Stimulated activated naive CD8-positive, alpha-beta T cell treated with anti-CD3 and anti-CD28 coated beads, Interleukin-15, Interleukin-2, amounts not matched to agents 100 ng/mL and 50 ng/mL, for 24 hours (primary cell): ENCODE results near the gene RRP1B.
"Not testable (repeated sequence)": the region's sequence is repeated elsewhere in the genome, so short reads cannot be mapped to it uniquely, and the experiment has no call there.

Source experiments
- H3K27ac Mint-ChIP-seq: one replicate; pipeline ENCODE4 v1.8.0; 2021; ENCODE audit warnings: mild to moderate bottlenecking, mixed read lengths
- H3K27me3 Mint-ChIP-seq: one replicate; pipeline ENCODE4 v1.8.0; 2021; ENCODE audit warnings: mixed read lengths
- H3K36me3 Mint-ChIP-seq: one replicate; pipeline ENCODE4 v1.8.0; 2021; ENCODE audit warnings: low read depth, mixed read lengths
- H3K4me1 Mint-ChIP-seq: one replicate; pipeline ENCODE4 v1.8.0; 2021; ENCODE audit warnings: low read depth, mixed read lengths
- H3K4me3 Mint-ChIP-seq: one replicate; pipeline ENCODE4 v1.8.0; 2021; ENCODE audit warnings: mild to moderate bottlenecking, mixed read lengths
- H3K9me3 Mint-ChIP-seq: one replicate; pipeline ENCODE4 v1.8.0; 2021; ENCODE audit warnings: mixed read lengths

The RRP1B gene

DNA sequence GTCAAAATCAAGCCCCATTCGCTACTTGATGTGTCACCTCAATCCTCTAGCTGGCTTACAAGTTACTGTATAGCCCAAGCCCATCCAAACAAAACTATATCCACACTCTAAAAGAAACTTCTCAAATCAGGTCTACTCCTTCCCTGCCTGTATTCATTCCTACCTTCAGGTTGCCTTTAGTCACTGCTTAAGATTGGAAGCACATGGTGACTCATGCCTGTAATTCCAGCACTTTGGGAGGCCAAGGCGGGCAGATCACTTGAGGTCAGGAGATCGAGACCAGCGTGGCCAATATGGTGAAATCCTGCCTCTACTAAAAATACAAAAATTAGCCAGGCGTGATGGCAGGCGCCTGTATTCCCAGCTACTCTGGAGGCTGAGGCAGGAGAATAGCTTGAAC is 7.4 kb upstream of the RRP1B start:
- H3K27me3 Mint-ChIP-seq, H3K36me3 Mint-ChIP-seq, H3K27ac Mint-ChIP-seq, H3K9me3 Mint-ChIP-seq, H3K4me1 Mint-ChIP-seq, H3K4me3 Mint-ChIP-seq: not testable (repeated sequence)

DNA sequence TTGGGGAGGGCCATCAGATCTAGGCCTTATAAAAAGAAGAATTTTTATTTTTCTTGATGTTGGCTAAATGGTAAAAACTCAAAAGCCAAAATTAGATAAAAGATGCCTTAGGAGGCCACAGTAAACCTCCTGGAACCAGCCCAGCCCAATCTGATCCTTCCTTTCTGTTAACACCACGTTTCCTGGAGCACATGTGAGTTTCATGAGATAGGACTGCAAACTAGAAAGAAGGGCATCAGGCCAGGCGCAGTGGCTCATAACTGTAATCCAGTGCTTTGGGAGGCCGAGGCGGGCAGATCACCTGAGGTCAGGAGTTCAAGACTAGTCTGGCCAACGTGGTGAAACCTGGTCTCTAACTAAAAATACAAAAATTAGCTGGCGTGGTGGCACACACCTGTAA is 6.7 kb upstream of the RRP1B start:
- peaks cover 4% of the 10 kb centered on the region for H3K4me1 Mint-ChIP-seq
- H3K9me3 Mint-ChIP-seq: no peaks in the 10 kb centered on the region
- no peaks in the 10 kb centered on the region for H3K36me3 Mint-ChIP-seq
- no peaks in the 10 kb centered on the region for H3K27me3 Mint-ChIP-seq
- H3K27ac Mint-ChIP-seq: no peak overlapping the region
- no peak overlapping the region for H3K4me3 Mint-ChIP-seq

DNA sequence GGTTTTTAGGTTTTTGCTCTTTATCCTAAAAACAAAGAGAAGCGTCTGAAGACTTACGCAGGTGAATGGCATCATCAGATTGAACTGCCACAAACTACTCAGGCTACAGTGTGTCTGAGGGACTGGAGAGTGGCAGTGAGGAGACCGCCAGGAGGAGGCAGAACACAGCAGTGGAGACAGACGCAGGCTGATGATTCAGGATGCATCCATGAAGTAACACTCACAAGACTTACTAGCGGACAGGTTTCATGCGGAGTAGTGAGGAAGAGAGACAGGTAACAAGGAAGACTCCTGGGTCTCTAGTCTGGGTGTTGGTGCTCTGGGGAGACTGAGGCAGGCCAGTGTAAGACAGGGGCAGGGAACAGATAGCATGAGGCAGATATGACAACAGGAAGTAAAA is 5.7 kb upstream of the RRP1B start:
- Mint-ChIP-seq H3K9me3 (no peaks in the 10 kb centered on the region), H3K36me3 (no peaks in the 10 kb centered on the region), H3K4me1 (peaks cover 4% of the 10 kb centered on the region), H3K27ac (no peak overlapping the region), H3K27me3 (no peaks in the 10 kb centered on the region), H3K4me3 (no peak overlapping the region)

DNA sequence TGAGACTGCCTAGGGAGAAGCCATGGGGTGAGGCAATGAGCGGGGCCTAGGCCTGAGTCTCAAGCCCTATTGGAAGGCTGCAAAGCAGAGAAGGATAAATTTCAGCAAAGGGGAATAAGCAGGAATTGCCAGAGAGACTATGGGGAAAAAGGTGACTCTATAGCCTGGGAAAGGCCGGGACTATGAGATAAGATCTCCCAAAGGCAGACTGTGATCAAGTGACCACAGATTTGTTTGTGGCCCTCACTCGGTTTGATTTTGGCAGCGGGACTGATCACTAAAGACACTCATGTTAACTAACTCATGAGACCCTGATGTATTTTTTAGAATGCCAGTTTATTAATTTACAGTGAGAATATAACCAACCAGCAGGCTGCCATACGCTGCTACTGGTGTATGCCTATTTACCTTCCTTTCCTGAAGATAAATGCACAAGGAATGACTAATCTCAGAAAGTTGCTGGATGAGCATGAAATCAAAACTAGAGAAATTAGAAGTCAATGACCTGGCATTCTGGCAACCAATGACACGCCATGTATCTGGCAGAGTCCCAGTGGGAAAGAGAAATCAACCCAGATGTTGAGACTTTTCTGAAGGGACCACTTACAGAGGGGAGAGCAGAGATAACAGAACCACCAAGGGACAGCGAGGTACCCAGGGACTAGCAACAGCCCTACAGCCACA is 4.4 kb upstream of the RRP1B start:
- no peak overlapping the region for H3K27ac Mint-ChIP-seq

DNA sequence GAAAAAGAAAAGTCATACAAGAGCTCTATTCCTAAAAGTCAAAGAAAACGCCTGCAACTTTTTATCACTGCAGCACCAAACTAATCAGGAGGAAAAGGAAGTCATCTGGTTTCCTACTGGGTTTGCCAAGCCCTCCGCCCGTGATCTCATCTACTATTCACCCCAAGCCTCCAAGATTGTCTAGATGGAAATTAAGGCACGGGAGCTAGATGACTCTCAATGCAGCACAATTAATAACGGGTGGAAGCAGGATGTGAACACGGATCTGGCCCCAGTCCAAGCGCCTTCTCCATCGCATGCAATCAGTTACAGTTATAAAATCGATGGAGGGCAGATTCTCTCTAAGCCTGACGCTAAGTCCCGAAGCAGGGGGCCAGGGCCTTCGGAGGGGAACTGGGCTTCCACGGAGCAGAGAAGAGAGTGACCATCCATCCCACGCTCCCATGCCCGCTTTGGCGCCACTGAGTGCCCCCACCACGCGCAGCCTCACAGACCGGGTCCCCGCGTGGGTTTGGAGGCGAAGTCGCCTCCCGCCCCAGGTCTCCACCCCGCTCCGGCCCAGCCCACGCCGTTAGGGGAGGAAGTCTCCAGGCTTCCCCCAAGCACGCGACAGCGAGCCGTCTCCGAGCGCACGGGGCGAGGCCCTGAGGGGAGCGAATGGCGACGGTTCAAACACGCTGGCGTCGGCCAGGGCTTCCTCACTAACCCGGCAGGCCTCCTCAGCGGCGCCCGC is 1.8 kb upstream of the RRP1B start:
- H3K4me1 Mint-ChIP-seq: peaks cover 33% of the 10 kb centered on the region
- H3K36me3 Mint-ChIP-seq: peaks cover 22% of the 10 kb centered on the region
- no peaks in the 10 kb centered on the region for H3K9me3 Mint-ChIP-seq
- H3K27me3 Mint-ChIP-seq: no peaks in the 10 kb centered on the region
- peak overlapping the region; percentile 17 for H3K27ac Mint-ChIP-seq
- no peak overlapping the region for H3K4me3 Mint-ChIP-seq

More for the DNA sequence above, 4.4 kb upstream of the RRP1B start:
- H3K9me3 Mint-ChIP-seq: no peaks in the 10 kb centered on the region
- no peaks in the 10 kb centered on the region for H3K27me3 Mint-ChIP-seq
- H3K4me3 Mint-ChIP-seq: no peak overlapping the region
- H3K36me3 Mint-ChIP-seq: no peaks in the 10 kb centered on the region
- H3K4me1 Mint-ChIP-seq: peaks cover 11% of the 10 kb centered on the region

DNA sequence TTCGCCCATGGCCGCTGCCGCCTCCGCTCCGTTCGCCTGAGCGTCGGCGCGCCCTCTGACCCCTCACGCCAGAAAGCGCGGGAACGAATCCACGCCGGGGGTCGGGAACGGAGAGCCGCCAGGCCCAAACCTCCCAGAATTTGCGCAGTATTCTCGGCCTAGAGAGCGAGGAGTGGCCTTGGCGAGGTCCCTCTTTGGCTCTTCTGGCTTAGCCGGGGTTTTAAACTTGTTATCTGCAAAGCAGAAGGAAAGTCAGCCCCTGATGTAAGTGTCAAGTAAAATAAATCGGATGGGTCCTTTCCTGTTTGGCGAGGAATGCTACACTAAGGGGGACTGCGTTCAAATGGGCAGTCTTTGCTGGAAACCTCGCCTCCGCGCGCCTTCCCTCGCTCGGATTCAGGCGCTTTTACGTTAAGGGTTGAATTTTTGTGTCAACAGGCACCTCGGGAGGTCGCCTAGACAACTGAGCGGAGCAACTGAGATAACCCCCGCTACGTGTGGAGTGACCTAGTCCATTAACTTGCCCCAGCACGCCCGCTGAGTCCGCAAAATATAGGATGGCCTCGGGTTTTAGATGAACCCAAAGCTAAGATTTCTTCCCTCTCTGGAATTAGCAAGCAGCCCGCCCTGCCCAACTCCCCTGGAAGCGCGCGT is 1.1 kb upstream of the RRP1B start:
- Mint-ChIP-seq H3K27me3 (no peaks in the 10 kb centered on the region), H3K4me1 (peaks cover 40% of the 10 kb centered on the region), H3K27ac (no peak overlapping the region)

DNA sequence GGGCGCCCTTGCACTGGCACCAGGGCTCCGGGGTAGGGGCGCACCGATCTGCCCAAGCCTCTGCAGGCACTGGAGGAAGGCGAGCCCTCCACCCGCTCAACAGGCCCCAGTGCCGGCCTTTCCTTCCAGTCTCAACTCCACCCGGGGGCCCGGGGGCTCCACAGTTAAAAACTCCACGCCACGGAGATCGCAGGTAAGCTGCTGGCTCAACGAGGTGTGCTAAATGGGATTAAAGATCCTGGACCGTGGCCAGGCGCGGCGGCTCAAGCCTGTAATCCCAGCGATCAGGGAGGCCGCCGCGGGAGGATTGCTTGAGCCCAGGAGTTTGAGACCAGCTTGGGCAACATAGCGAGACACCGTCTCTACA is 608 bp upstream of the RRP1B start:
- peak overlapping the region; percentile 90 for H3K4me3 Mint-ChIP-seq
- H3K27ac Mint-ChIP-seq: peak overlapping the region; percentile 91
- H3K27me3 Mint-ChIP-seq: no peaks in the 10 kb centered on the region
- H3K4me1 Mint-ChIP-seq: peaks cover 41% of the 10 kb centered on the region
- peaks cover 32% of the 10 kb centered on the region for H3K36me3 Mint-ChIP-seq
- no peaks in the 10 kb centered on the region for H3K9me3 Mint-ChIP-seq

More for the DNA sequence above, 1.1 kb upstream of the RRP1B start:
- H3K9me3 Mint-ChIP-seq: no peaks in the 10 kb centered on the region
- H3K4me3 Mint-ChIP-seq: no peak overlapping the region
- peaks cover 29% of the 10 kb centered on the region for H3K36me3 Mint-ChIP-seq

DNA sequence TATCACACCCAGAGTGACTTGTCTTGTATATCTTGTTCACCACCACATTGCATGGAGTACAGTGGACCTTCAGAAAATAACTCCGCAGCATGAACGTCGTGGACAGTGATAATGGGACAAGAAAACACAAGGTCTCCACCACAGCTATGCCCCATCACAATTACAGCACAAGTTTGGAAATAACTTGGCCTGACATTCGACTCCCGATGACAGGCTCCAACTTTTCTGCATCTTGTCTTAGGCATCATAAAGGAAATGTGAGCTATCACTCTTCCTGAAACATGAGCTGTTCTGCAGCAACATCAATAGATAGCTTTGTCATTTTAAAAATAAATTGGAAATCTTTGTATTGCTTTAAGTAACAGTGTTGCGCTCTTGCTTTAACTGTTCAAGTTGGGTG is 2.9 kb downstream of the RRP1B start:
- no peak overlapping the region for H3K27ac Mint-ChIP-seq
- peaks cover 62% of the 10 kb centered on the region for H3K36me3 Mint-ChIP-seq
- H3K4me3 Mint-ChIP-seq: peak overlapping the region; percentile 90
- H3K4me1 Mint-ChIP-seq: peaks cover 67% of the 10 kb centered on the region
- peaks cover 4% of the 10 kb centered on the region for H3K9me3 Mint-ChIP-seq
- H3K27me3 Mint-ChIP-seq: no peaks in the 10 kb centered on the region

DNA sequence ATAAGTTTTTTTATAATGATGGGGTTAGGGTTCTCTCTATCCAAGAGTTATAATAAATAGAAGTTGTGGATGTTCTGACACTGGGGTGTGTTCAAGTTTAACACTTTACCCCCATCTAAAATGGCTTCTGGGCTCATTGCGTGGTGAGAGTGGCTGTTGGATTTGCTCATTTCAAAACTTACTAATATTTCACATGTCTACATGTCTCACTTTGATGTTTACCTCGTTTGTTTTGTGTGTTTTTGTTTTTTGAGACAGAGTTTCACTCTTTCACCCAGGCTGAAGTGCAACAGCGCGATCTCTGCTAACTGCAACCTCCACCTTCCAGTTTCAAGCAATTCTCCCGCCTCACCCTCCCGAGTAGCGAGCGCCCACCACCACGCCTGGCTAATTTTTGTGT is 3.7 kb downstream of the RRP1B start:
- H3K4me1 Mint-ChIP-seq: peaks cover 70% of the 10 kb centered on the region
- H3K27ac Mint-ChIP-seq: peak overlapping the region; percentile 21
- H3K27me3 Mint-ChIP-seq: no peaks in the 10 kb centered on the region
- H3K36me3 Mint-ChIP-seq: peaks cover 66% of the 10 kb centered on the region
- H3K4me3 Mint-ChIP-seq: peak overlapping the region; percentile 37
- peaks cover 4% of the 10 kb centered on the region for H3K9me3 Mint-ChIP-seq

DNA sequence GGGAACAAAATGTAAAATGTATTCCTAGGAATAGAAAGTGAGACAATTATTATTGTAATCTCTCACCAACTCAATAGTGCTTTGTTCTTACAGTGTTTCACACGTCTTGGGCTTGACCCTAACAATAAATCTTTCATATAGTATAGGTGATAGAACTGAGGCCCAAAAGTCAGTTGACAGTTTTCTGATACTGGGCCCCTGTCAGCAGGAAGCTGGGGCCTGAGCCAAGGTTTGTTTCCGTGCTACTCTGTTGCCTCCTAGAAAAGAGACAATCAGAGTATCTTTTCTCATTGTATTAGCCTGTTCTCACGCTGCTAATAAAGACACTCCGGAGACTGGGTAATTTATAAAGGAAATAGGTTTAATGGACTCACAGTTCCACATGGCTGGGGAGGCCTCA is 5.0 kb downstream of the RRP1B start:
- Mint-ChIP-seq H3K9me3 (peaks cover 4% of the 10 kb centered on the region), H3K36me3 (peaks cover 66% of the 10 kb centered on the region), H3K4me1 (peaks cover 63% of the 10 kb centered on the region), H3K27ac (peak overlapping the region; percentile 36), H3K27me3 (no peaks in the 10 kb centered on the region), H3K4me3 (no peak overlapping the region)

DNA sequence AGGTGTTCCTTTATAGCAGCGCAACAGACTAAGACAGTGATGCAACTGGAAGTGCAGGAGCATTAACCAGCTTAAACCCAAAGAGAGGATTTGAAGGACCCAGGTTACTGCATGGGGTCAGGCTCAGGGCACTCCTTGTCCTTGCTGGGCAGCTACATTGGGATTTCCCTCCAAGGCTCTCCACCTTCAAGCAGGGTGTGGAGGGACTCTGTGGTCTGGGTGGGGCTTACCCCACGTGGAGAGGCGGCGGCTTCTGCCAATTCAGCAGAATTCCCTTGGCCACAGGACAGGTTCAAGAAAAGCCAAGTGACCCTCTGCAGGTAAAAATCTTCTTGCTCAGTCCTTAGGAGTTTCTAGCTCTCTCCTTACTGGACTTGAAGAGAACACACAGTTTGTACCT is 6.5 kb downstream of the RRP1B start:
- Mint-ChIP-seq H3K4me1 (peaks cover 58% of the 10 kb centered on the region), H3K27ac (peak overlapping the region; percentile 23), H3K9me3 (peaks cover 4% of the 10 kb centered on the region), H3K36me3 (peaks cover 73% of the 10 kb centered on the region), H3K4me3 (no peak overlapping the region), H3K27me3 (no peaks in the 10 kb centered on the region)

DNA sequence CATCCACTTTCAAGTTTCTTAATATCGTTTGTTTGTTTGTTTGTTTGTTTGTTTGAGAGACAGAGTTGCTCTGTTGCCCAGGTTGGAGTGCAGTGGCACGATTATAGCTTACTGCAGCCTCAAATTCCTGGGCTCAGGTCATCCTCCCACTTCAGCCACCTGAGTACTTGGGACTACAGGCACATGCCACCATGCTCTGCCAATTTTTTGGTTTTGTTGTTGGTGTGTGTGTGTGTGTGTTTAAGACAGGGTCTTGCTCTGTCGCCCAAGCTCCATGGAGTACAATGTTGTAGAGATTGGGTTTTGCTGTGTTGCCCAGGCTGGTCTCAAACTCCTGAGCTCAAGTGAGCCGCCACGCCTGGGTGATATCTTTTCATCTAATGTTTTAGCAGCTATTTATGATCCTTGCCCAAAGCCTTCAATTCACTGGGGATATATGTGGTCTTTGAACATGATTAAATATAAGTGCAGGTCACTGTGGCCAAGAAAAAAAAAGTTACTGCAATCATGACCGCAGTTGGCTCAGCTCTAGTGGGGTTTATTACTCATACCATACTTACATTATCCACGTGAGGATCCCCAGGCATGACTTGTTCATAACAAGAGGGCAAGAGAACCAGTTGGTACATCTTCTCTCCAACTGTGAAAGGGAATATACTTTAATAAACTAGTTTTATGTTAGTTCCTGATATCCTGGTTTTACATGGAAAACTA is 8.0 kb downstream of the RRP1B start:
- no peaks in the 10 kb centered on the region for H3K27me3 Mint-ChIP-seq
- H3K27ac Mint-ChIP-seq: peak overlapping the region; percentile 81
- peaks cover 4% of the 10 kb centered on the region for H3K9me3 Mint-ChIP-seq
- peaks cover 67% of the 10 kb centered on the region for H3K36me3 Mint-ChIP-seq
- H3K4me3 Mint-ChIP-seq: peak overlapping the region; percentile 22
- peaks cover 43% of the 10 kb centered on the region for H3K4me1 Mint-ChIP-seq

DNA sequence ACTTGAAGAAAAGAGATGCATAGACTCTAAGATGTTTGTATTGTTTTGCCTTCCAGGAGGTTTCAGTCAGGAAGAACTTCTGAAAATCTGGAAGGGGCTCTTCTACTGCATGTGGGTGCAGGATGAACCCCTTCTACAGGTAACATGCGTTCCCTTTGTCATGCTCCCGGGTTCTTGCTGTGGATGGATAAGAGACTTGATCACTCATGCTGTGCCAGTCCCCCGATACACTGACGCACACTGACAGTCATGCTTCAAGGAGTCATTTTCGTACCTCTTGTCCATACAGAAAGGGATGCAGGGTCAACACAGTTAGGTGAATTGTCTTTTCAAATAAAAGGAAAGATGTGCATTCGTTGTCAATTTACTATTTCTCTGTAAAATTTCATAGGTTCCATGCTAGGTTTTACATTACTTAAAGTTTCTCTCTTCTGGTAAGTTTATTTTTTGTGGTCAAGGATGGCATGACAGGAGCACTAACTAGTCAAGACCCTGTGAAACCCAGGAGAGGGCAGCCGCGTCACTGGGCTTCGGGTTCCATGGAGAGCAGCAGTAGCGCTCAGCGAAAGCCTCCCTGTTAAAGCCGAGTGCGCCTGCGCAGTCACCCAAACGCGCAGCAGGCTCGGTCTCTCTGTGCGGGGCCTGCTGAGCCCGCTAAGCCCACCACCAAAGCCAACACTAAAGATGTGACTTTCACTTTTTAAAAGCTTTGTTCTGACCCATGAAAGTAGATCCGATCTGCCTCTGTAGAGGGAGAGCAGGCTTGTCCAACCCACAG is 10.7 kb downstream of the RRP1B start:
- peaks cover 65% of the 10 kb centered on the region for H3K36me3 Mint-ChIP-seq
- no peaks in the 10 kb centered on the region for H3K27me3 Mint-ChIP-seq
- peaks cover 4% of the 10 kb centered on the region for H3K9me3 Mint-ChIP-seq
- H3K4me3 Mint-ChIP-seq: no peak overlapping the region
- H3K4me1 Mint-ChIP-seq: peaks cover 23% of the 10 kb centered on the region
- no peak overlapping the region for H3K27ac Mint-ChIP-seq

DNA sequence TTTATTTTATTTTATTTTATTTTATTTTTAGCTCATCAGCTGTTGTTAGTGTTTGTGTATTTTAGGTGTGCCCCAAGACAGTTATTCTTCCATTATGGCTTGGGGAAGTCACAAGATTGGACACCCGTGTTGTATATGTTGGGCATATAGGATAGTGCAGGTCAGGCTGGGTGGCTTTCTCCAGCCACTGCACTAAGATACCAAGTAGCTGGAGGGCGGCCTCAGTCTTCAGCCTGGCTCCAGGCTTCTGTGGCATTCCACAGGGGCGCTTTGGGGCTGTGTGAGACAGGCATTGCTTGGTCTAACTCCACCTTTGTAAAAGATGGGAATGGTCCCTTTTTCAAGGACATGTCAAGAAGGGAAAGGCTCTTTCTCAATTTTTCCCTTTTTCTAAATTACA is 16.5 kb downstream of the RRP1B start:
- Mint-ChIP-seq H3K4me1 (no peaks in the 10 kb centered on the region), H3K27ac (no peak overlapping the region), H3K36me3 (peaks cover 80% of the 10 kb centered on the region), H3K9me3 (no peaks in the 10 kb centered on the region), H3K4me3 (no peak overlapping the region), H3K27me3 (no peaks in the 10 kb centered on the region)
